ENCODE measurements around the gene QKI.

- no peak for TF ChIP-seq CTCF (IDR thresholded peaks at IDR 0.05; ENCODE audit: low read depth, low read length)
- no peak for TF ChIP-seq POLR2A (IDR thresholded peaks at IDR 0.05; ENCODE audit: extremely low read depth, insufficient read length)
Measured at GRCh38 chr6:163423696-163424095, 9.2 kb downstream of the QKI start.
